ENCODE measurements around the gene TRPM4. TPM values are rescaled to one million over a fixed set of nuclear protein-coding genes. Genes with fewer than 3 reads are reported as not detected.
A peak's percentile ranks its signal among the peaks of the same experiment; 100 is the strongest.
"Not testable (repeated sequence)": the region's sequence is repeated elsewhere in the genome, so short reads cannot be mapped to it uniquely, and the experiment has no call there.

Gene TRPM4
- total RNA-seq, 2 donors from 2014 or later = 20.6 to 22.8 TPM

- Histone ChIP-seq H3K4me3 (peak within 1 kb of the TSS; percentile 46 to 70), H3K36me3 (no peaks in the 10 kb centered on the region), H3K27ac (peak within 1 kb of the TSS; percentile 95 to 97), H3K27me3 (no peaks in the 10 kb centered on the region), H3K4me1 (peaks cover 0 to 39% of the 10 kb centered on the region in 2 donors), H3K9me3 (no peaks in the 10 kb centered on the region)
- peak in 1 of 2 donors; percentile 37 for TF ChIP-seq CTCF (IDR thresholded peaks at IDR 0.05)
- peak; percentile 94 for DNase-seq (ENCODE audit: low spot score)
Measured at GRCh38 chr19:49118565-49119410, 38.8 kb upstream of the TRPM4 start, which contains the start of gene C19orf73. Gene C19orf73 (minus strand): TSS chr19:49119143. CDS start chr19:49119022, 121 bp downstream.

GRCh38 chr19:49119411-49120324, 37.9 kb upstream of the TRPM4 start, which contains the start of gene PPFIA3:
Gene PPFIA3 (plus strand): TSS chr19:49119544. CDS start chr19:49127874, 8,330 bp downstream.
- H3K27ac ChIP-seq = peak within 1 kb of the TSS; percentile 95 to 97
- H3K4me1 ChIP-seq = peaks cover 0 to 35% of the 10 kb centered on the region in 2 donors
- peak within 1 kb of the TSS; percentile 46 to 70 for H3K4me3 ChIP-seq
- no peaks in the 10 kb centered on the region for H3K27me3 ChIP-seq
- TF ChIP-seq CTCF (IDR thresholded peaks at IDR 0.05) = no peak
- peak; percentile 71 for DNase-seq (ENCODE audit: low spot score)
- no peaks in the 10 kb centered on the region for H3K36me3 ChIP-seq
- no peaks in the 10 kb centered on the region for H3K9me3 ChIP-seq

GRCh38 chr19:49120325-49120683, 37.3 kb upstream of the TRPM4 start:
- no peaks in the 10 kb centered on the region for H3K9me3 ChIP-seq
- DNase-seq (ENCODE audit: low spot score) = no peak
- H3K27ac ChIP-seq = peak overlapping the region in 1 of 2 donors; percentile 95
- no peaks in the 10 kb centered on the region for H3K27me3 ChIP-seq
- peak overlapping the region in 1 of 2 donors; percentile 70 for H3K4me3 ChIP-seq
- H3K4me1 ChIP-seq = peaks cover 0 to 32% of the 10 kb centered on the region in 2 donors
- no peaks in the 10 kb centered on the region for H3K36me3 ChIP-seq
- TF ChIP-seq CTCF (IDR thresholded peaks at IDR 0.05) = no peak

- no peak for TF ChIP-seq CTCF (IDR thresholded peaks at IDR 0.05)
- H3K27me3 ChIP-seq = no peaks in the 10 kb centered on the region
- H3K4me1 ChIP-seq = peaks cover 0 to 33% of the 10 kb centered on the region in 2 donors
- no peak overlapping the region for H3K27ac ChIP-seq
- H3K4me3 ChIP-seq = no peak overlapping the region
- no peaks in the 10 kb centered on the region for H3K36me3 ChIP-seq
- no peaks in the 10 kb centered on the region for H3K9me3 ChIP-seq
- DNase-seq (ENCODE audit: low spot score) = no peak
Measured at GRCh38 chr19:49120868-49121267, 36.7 kb upstream of the TRPM4 start.

GRCh38 chr19:49121841-49122240, 35.8 kb upstream of the TRPM4 start:
- not testable (repeated sequence) for H3K36me3 ChIP-seq; H3K9me3 ChIP-seq; H3K4me3 ChIP-seq; H3K27me3 ChIP-seq; H3K27ac ChIP-seq; DNase-seq (ENCODE audit: low spot score)
- H3K4me1 ChIP-seq = peaks cover 0 to 33% of the 10 kb centered on the region in 2 donors

GRCh38 chr19:49123285-49123684, 34.3 kb upstream of the TRPM4 start:
- H3K36me3 ChIP-seq; H3K27me3 ChIP-seq; H3K27ac ChIP-seq; DNase-seq (ENCODE audit: low spot score); H3K9me3 ChIP-seq; H3K4me3 ChIP-seq: not testable (repeated sequence)
- peaks cover 0 to 30% of the 10 kb centered on the region in 2 donors for H3K4me1 ChIP-seq

All from right atrium auricular region (tissue), 2 donors.